Hepatic stellate cell (primary cell): ENCODE measurements around the gene SYNC.

Source experiments
- DNase-seq: peaks from one replicate; pipeline ENCODE4 v3.0.0; 2011; ENCODE audit warnings: low spot score

SYNC gene

DNA sequence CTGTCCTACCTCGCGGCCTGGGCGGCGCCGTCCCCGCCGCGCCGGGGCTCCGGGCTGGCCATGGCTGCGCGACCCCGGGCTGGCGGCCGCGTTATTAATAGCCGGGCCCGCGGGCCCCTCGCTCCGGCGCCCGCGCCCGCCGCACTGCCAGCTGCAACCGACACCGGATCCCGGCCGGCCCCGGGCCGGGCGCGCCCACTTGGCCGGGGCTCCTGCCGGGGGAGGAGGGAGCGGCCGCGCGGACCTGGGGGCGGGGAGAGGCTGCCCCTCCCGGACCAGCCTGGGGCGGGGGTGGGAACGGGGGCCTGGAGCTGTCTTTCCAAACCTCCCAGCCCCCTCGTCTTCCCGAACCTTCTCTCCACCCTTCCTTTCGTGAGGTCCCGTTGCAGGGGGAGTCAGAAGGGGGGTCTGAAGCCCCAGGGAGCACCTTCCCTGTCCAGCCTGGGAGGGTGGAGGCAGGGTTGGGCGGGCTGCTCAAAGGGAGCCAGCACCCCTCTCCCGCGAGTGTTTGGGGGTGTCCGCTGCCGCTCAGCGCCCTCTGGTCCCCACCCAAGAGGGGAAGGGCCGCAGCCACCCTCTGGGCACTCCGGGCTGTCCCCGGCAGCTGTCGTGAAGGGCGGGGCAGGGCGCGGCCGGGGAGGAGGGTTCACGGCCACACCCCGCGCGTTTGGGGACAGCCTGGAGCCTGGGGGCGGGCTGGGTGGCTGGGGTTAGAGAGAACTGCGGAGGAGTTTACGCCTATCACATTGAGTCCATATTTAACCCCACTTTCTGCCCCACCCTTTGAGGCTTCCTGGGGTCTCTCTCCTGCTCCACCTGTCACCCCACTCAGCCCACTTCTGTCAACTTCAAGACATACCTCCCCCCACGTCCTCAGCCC is at the start of gene SYNC:
TSS of gene SYNC (minus strand) at position 172 of the 880 bp plus-strand sequence. CDS start at position 62, 110 bp downstream.
- peak; percentile 78 for DNase-seq

DNA sequence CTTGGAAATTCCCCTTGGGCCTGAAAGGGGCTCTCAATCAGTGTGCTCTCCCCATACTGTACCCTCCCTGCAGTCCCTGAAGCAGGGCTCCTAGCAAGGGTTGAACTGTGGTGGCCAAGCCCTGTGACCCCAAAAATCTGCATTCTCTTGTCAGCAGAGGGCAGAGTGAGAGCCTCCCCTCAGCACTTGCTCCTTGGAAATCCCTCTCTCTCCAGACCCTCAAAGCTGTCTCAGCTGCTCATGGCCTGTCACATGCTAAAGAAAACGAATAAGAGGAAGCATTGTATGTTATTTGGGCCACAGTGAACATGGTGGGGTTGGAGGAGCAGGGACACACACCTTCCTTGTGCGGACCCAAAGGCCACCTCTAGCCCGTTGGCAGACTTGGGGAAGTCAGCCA is 47.2 kb upstream of the SYNC start:
- DNase-seq = no peak

- DNase-seq = no peak
These were observed 46.8 kb upstream of the SYNC start for GRCh38 chr1:32749332-32749731.

DNA sequence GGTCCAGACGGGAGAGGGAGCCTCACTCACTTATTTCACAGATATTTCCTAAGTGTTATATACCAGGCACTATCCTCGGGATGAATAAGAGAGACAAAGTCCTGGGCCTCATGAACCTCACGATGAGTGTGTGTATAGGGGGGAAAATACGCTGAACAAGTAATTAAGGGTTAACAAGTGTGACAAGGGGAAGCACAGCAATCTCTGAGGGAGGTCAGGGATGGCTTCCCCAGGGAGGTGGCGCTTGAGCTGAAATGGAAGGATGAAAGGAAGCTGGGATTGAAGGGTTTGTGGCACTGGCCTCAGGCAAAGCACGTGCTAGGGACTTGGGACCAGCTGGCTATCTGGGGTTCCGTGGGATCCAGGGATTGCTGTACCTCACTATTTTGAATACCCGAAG is 46.4 kb upstream of the SYNC start:
- no peak for DNase-seq

DNA sequence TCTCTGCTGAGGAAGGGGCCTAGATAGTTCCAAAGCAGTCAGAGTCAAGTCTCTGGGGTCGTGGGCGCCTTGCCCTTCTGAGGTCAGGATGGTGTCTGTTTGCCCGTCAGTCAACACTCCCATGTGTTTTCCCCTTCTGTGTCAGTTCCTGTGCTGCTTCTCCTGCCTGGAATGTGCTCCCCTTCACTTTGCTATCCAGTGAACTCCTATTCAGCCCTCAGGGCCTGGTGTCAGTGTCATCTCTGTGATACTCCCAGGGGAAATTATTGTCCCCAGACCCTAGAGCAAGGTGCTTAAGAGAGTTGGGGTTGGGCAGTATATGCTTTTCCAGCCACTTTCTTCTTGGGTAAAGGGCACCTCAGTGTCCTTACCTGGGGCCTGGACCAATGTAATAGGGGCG is 45.8 kb upstream of the SYNC start:
- no peak for DNase-seq

- DNase-seq = no peak
These were observed 43.6 kb upstream of the SYNC start for GRCh38 chr1:32746130-32746529.

DNA sequence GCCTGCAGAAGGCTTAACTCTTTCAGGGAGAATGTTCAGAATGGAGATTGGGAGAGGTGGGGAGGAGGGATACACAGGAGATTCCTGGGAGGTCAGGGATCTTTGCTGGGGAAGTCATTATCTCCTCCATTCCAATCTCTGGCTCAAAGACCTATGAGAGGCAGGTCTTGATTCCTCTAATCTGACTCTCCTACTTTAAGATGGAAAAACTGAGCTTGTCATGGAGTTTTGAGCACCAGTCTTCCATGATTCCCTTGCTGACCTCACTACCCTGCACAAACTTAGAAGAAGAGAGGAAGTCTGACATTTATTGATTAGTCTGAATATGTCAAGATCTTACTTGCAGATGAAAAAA is 41.5 kb upstream of the SYNC start:
- DNase-seq = no peak

GRCh38 chr1:32743380-32744070 is 41.0 kb upstream of the SYNC start:
- DNase-seq = peak; percentile 54

DNA sequence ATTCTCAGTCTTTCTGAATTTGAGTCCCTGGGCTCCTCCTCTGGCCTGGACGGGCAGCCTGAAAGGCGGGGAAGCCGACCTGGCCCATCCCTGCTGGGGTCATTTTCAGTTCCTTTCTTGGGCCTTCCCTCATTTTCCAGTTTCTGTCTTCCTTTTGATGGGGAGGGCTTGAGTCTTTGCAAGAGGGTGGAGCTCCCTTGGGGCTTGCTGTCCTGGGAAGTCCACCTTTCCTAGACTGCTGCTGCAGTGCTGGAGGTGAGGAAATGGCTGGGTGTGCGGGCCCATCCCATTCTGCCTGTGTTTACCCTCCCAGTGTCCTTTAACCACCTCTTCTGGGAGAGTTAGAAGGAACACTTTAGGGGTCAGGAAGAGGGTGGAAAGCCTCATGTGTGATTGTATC is 40.4 kb upstream of the SYNC start:
- no peak for DNase-seq

DNA sequence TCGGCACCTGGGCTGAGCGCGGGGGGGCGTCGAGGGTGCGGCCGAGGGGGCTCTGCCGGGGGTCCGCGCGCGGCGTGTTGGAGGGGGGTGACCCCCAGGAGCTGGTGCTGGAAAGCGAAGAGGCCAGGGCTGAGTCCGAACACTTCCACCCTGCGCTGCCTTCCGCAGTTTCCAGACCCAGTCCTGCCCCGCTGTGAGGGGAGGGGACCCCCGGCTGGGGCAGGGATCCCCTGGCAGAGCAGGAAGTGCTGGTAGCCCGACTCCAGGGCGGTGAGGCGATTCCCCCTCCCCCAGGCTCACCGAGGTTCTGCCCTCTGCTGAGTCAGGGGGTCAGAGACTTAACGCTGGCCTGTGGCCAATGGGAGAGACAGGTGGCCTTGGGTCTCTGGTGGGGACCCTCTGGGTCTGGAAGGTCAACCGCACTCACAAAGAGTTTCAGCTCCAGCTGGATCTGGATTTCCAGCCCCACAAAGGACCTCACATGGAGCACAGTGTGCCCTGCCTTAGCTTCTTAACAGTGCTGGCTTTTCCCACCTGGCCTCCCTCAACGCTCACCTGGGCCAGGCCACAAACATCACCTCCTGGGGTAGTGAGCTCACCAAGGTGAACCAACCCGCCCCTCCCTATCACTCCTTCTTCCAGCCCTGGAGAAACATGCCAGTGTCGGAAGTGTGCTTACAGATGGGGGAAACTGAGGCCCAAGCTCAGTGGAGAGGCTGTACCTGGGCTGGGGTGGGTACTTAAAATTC is 39.8 kb upstream of the SYNC start:
- no peak for DNase-seq

- DNase-seq = peak; percentile 77
These were observed 39.0 kb upstream of the SYNC start for GRCh38 chr1:32741413-32742198.

GRCh38 chr1:32741059-32741412 is 38.5 kb upstream of the SYNC start:
- DNase-seq = no peak

DNA sequence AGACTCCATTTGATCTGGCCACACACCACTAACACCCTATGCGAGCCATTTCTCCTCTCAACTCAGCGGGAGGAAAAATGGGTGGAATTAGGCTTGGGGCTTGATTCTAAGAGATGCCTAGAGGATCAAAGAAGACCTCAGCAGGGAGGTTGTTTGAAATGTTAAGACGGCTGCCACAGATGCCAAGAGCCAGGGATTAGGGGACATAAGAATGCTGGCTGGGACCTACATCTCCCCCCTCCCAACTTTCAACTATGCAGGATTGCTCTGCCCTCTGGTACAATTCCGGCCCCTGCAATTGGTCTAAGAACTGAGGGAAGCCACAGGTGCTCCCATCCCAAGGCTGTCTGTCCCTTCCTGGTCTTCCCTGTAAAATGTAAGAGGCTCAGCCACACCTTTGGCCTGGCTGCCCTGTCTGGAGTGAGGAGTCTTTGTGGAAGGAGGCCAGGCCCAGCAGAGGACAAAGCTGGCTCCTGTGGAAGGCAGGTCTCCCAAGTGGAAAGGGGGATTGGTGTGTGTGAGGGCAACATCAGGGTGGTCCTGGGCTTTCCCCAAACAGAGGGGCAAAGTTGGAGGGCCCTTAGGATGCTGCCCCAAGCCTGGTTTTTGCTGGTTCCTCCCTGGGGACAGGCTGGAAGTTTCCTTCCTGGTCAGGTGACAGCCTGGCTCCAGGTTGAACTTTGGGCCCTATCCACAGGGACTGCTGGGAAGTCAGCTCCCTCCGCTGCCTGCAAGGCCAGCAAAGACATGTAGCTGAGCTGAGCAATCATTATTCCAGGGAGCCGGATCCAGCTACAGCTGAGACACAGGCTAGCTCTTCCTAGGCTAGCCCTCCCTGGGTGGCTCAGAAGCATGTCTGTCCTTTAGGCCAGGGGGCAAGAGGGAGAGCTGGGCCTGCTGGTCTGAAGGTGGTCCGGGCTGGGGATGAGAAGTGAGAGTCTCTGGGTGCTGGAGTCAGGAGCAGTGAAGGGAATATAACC is 34.5 kb upstream of the SYNC start:
- DNase-seq = no peak

DNA sequence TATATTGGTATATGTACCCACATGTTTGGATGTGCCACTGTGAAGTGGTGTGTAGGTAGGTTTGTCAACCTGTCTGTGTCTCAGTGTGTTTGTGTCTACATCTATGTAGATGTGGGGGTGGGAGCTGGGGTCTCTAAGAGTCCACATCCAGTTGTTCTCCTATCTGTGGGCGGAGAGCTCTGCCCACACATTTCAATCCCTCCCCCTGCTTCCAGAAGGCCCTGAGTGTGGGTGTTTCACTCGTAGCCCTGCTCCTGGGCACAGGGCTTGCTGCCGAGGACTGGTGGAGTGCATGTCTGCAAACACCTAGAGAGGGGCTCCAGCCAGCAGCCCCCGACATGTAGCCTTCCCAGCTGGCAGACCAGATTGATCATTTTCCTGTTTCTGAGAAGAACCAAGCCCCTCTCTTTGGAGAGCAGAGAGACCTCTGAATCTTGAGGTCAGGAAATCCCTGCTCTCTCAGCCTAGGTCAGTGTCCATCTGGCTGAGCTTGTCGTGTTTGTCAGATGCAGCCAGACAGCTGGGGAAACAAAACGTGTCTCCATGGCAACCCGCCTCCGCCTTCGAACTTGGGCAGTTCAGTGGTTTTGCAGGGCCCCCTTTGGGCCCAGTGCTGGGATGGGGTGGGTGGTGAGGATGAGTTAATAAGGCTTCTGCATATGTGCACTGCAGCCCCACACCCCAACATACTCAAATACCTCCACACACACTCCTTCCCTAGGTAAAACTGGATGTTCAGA is 31.2 kb upstream of the SYNC start:
- no peak for DNase-seq

GRCh38 chr1:32729254-32730046 is 26.9 kb upstream of the SYNC start:
- no peak for DNase-seq

DNA sequence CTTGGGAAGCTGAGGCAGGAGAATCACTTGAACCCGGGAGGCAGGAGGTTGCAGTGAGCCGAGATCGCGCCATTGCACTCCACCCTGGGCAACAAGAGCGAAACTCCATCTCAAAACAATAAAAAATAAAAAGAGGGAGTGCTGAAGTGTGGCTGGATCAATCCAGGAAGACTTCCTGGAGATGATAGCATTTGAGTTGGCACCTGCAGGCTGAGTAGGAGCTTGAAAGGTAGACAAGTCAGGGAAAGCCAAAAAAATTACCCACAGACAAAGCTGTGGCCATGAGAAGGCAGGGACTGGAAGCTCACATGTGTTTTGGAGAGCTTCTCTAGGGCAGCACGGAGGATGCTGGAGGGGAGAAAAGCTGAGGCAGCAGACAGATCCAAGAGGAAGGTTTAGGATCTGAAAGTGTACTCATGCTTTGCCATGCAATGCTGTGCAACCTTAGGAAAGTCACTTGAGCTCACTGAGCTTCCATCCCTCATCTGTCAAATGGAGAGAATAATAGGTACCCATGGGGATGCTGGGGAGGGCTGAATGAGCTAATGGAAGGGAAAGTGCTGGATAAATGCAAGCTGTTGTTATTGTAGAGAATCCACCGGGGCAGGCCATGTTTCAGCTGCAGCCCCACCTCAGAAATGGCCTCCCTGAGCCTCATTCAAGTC is 26.0 kb upstream of the SYNC start:
- DNase-seq = no peak

GRCh38 chr1:32727876-32728275 is 25.3 kb upstream of the SYNC start:
- DNase-seq = no peak

DNA sequence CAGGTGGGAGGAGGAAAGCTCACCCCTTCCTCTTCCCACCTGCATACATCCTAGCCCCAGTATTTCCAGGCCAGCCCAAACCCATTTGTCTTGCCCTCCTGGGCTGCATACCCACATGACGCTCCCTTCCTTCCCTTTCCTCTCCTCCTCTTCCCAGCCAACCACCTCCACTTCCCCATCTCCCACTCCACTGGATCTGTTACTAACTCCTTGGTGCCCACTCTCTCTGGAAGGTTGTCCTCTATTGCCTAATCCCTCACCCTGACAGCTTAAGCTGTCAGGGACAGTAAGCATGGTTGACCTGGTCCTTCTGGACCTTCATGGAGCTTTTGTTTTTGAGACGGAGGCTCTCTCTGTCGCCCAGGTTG is 23.0 kb upstream of the SYNC start:
- DNase-seq = no peak
